HL-60 (cell line): ENCODE results near the gene MDM4.
A peak's percentile ranks its signal among the peaks of the same experiment; 100 is the strongest.

Experiments
- DNase-seq, 2 experiments: peaks; one replicate each; pipeline ENCODE4 v3.0.0-alpha.2; 2010 to 2020; ENCODE audit warnings: low read depth in 1 of 2, low spot score in 1 of 2
- H3K27ac ChIP-seq: fragments of 250-450 bp; sonication (Bioruptor Pico); replicated peaks from 2 replicates; pipeline ENCODE4 v1.5.1; 2020; ENCODE audit warnings: mild to moderate bottlenecking, moderate library complexity
- H3K27me3 ChIP-seq: fragments of 250-450 bp; sonication (Bioruptor Pico); 2 replicates; pipeline ENCODE4 v1.5.1; 2021; ENCODE audit warnings: mild to moderate bottlenecking, moderate library complexity; ENCODE audit not compliant: insufficient read depth, poor library complexity, severe bottlenecking
- H3K4me3 ChIP-seq: replicated peaks from 2 replicates; pipeline ENCODE4 v1.5.1; 2011; ENCODE audit warnings: mild to moderate bottlenecking, control low read depth, low read length; ENCODE audit not compliant: insufficient read depth
- GABPA ChIP-seq: IDR thresholded peaks from 2 replicates; pipeline ENCODE4 v1.6.1; 2012; ENCODE audit warnings: low read depth
- POLR2AphosphoS5 ChIP-seq: IDR thresholded peaks from 2 replicates; pipeline ENCODE4 v1.6.1; 2012; ENCODE audit warnings: low read depth
- SPI1 ChIP-seq: IDR thresholded peaks from 2 replicates; pipeline ENCODE4 v1.6.1; 2012; ENCODE audit warnings: low read depth, mild to moderate bottlenecking, borderline replicate concordance
- TF ChIP-seq, protein P1 (sequence below): IDR thresholded peaks from one replicate; pipeline ENCODE4 v1.5.1; 2011; ENCODE audit warnings: low read length, control low read depth, inconsistent platforms; ENCODE audit not compliant: insufficient read depth
- TF ChIP-seq, protein P2 (sequence below): IDR thresholded peaks from 2 replicates; pipeline ENCODE4 v1.6.1; 2012; ENCODE audit warnings: low read depth; ENCODE audit not compliant: insufficient replicate concordance

MDM4 gene

DNA sequence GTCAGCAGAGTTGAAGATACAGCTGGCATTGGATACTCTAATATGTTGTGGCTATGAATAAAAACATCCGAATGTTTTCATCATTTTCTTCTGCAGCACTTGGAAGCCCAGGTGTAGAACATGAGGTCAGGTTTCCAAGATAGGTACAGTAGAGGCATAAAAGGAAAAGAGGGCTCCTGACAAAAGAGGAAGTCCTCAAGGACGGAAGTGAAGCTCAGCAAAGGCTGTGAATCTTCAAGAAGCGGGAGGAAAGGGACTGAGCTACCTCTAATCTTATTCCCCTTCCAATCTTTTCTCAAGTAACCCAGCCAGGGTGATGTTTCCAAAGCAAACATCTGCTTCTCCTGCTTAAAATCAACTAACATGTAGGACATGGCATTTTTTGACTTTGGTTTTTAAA lies 17.2 kb upstream of the MDM4 start:
- H3K27ac ChIP-seq: no peak overlapping the region
- peak in 1 of 2 experiments; percentile 43 for DNase-seq
- H3K27me3 ChIP-seq: peaks cover 6% of the 10 kb centered on the region
- TF ChIP-seq, protein P1, sequence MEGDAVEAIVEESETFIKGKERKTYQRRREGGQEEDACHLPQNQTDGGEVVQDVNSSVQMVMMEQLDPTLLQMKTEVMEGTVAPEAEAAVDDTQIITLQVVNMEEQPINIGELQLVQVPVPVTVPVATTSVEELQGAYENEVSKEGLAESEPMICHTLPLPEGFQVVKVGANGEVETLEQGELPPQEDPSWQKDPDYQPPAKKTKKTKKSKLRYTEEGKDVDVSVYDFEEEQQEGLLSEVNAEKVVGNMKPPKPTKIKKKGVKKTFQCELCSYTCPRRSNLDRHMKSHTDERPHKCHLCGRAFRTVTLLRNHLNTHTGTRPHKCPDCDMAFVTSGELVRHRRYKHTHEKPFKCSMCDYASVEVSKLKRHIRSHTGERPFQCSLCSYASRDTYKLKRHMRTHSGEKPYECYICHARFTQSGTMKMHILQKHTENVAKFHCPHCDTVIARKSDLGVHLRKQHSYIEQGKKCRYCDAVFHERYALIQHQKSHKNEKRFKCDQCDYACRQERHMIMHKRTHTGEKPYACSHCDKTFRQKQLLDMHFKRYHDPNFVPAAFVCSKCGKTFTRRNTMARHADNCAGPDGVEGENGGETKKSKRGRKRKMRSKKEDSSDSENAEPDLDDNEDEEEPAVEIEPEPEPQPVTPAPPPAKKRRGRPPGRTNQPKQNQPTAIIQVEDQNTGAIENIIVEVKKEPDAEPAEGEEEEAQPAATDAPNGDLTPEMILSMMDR: no peak
- peak; percentile 99 for TF ChIP-seq SPI1
- H3K4me3 ChIP-seq: no peak overlapping the region

DNA sequence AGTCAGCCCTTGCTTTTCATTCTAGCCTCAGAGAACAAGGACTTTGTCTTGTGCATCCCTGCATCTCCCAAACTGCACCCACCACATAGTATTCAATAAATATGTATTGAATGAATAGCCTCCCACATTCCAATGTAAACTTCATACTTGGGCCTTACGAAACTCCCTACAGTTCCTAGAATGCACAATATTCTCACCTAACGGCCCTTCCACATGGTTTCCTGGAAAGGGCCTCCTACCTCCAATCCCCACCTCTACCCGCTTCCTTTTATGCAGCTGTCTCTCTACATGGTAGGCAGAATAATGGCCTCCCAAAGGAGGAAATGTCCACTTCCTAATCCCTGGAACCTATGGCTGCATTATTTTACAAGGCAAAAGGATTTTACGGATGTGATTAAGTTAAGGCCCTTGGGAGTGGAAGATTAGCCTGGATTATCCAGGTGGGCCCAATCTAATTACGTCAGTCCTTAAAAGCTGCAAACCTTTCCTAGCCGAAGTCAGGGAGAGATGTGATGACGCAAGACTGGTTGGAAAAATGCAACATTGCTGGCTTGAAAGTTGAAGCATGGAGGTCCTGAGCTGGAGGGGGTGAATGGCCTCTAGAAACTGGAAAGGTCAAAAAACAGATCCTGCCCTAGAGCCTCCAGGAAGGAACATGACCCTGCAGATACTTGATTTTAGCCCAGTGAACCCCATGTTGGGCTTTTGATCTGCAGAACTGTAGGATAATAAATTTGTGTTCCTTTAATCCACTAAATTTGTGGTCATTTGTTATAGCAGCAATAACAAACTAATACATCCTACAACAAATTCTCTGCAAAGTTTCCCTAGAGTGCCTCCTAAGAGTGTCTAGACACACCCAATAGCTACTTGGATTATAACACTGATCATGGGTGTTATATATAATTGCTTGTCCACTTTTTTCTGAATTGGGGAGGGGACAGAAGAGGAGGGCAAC lies 16.4 kb upstream of the MDM4 start:
- TF ChIP-seq POLR2AphosphoS5: no peak
- TF ChIP-seq, protein P1: no peak
- no peak for TF ChIP-seq SPI1
- TF ChIP-seq, protein P2, sequence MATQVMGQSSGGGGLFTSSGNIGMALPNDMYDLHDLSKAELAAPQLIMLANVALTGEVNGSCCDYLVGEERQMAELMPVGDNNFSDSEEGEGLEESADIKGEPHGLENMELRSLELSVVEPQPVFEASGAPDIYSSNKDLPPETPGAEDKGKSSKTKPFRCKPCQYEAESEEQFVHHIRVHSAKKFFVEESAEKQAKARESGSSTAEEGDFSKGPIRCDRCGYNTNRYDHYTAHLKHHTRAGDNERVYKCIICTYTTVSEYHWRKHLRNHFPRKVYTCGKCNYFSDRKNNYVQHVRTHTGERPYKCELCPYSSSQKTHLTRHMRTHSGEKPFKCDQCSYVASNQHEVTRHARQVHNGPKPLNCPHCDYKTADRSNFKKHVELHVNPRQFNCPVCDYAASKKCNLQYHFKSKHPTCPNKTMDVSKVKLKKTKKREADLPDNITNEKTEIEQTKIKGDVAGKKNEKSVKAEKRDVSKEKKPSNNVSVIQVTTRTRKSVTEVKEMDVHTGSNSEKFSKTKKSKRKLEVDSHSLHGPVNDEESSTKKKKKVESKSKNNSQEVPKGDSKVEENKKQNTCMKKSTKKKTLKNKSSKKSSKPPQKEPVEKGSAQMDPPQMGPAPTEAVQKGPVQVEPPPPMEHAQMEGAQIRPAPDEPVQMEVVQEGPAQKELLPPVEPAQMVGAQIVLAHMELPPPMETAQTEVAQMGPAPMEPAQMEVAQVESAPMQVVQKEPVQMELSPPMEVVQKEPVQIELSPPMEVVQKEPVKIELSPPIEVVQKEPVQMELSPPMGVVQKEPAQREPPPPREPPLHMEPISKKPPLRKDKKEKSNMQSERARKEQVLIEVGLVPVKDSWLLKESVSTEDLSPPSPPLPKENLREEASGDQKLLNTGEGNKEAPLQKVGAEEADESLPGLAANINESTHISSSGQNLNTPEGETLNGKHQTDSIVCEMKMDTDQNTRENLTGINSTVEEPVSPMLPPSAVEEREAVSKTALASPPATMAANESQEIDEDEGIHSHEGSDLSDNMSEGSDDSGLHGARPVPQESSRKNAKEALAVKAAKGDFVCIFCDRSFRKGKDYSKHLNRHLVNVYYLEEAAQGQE: no peak
- no peak for TF ChIP-seq GABPA
- Histone ChIP-seq H3K27me3 (peaks cover 6% of the 10 kb centered on the region), H3K4me3 (no peak overlapping the region), H3K27ac (no peak overlapping the region)
- DNase-seq: no peak

GRCh38 chr1:204502241-204502640 lies 14.0 kb upstream of the MDM4 start:
- TF ChIP-seq, protein P1: no peak
- TF ChIP-seq GABPA: no peak
- no peak for TF ChIP-seq POLR2AphosphoS5
- no peak for TF ChIP-seq SPI1
- TF ChIP-seq, protein P2: no peak
- no peak for DNase-seq
- H3K27ac ChIP-seq: no peak overlapping the region
- H3K4me3 ChIP-seq: no peak overlapping the region
- no peaks in the 10 kb centered on the region for H3K27me3 ChIP-seq
